Smooth muscle cell (in vitro differentiated cells): Measurements from ENCODE around the gene TRAF1. TPM values are rescaled to one million over a fixed set of nuclear protein-coding genes. Genes with fewer than 3 reads are reported as not detected.

ENCODE experiments used
- DNase-seq: peaks from one replicate; lab custom pipeline; 2025; ENCODE audit not compliant: unreplicated experiment; lab: John Stamatoyannopoulos, UW
- H2AFZ ChIP-seq: fragments of 200-600 bp; sonication (generic); 2 replicates; pipeline ENCODE4 v1.6.0; 2016; ENCODE audit warnings: antibody characterized with exemption, low read depth, mild to moderate bottlenecking
- H3F3A ChIP-seq: fragments of 200-600 bp; sonication (generic); 2 replicates; pipeline ENCODE4 v1.6.0; 2017; ENCODE audit warnings: antibody characterized with exemption, low read depth
- H3K27ac ChIP-seq: fragments of 200-600 bp; sonication (generic); 2 replicates; pipeline ENCODE4 v1.5.1; 2016; ENCODE audit warnings: low read depth, mild to moderate bottlenecking
- H3K27me3 ChIP-seq: fragments of 200-600 bp; sonication (generic); 2 replicates; pipeline ENCODE4 v1.6.1; 2016; ENCODE audit warnings: low read depth, mild to moderate bottlenecking
- H3K36me3 ChIP-seq: fragments of 200-600 bp; sonication (generic); 2 replicates; pipeline ENCODE4 v1.5.1; 2016; ENCODE audit warnings: low read depth
- H3K4me1 ChIP-seq: fragments of 200-600 bp; sonication (generic); 2 replicates; pipeline ENCODE4 v1.5.1; 2016; ENCODE audit warnings: low read depth
- H3K4me2 ChIP-seq: fragments of 200-600 bp; sonication (generic); 2 replicates; pipeline ENCODE4 v1.6.0; 2016; ENCODE audit warnings: mild to moderate bottlenecking
- H3K4me3 ChIP-seq: fragments of 200-600 bp; sonication (generic); 2 replicates; pipeline ENCODE4 v1.5.1; 2016; ENCODE audit warnings: mild to moderate bottlenecking
- H3K79me2 ChIP-seq: fragments of 200-600 bp; sonication (generic); 2 replicates; pipeline ENCODE4 v1.6.0; 2016; ENCODE audit warnings: low read depth, mild to moderate bottlenecking
- H3K9ac ChIP-seq: fragments of 200-600 bp; sonication (generic); 2 replicates; pipeline ENCODE4 v1.6.0; 2016; ENCODE audit warnings: low read depth
- H3K9me3 ChIP-seq: fragments of 200-600 bp; sonication (generic); replicated peaks from 2 replicates; pipeline ENCODE4 v1.5.1; 2016; ENCODE audit warnings: low read depth
- H4K20me1 ChIP-seq: fragments of 200-600 bp; sonication (generic); 2 replicates; pipeline ENCODE4 v1.6.0; 2016; ENCODE audit warnings: low read depth
- WGBS: methylation state at CpG from one replicate; pipeline ENCODE4 v1.1.7; 2016; ENCODE audit warnings: low lambda C conversion rate; 5-methylcytosine and 5-hydroxymethylcytosine counted together
- polyA plus RNA-seq: library from polyadenylated mRNA; unstranded; fragments of >200 nt; fragmentation: Nextera tagmentation; extraction: Ambion mirVana; gene quantifications from 2 replicates; pipeline ENCODE4 v1.2.1, GENCODE V29; 2016
- total RNA-seq: library from RNA; depleted of rRNA; stranded (reverse); fragments of >200 nt; gene quantifications from 2 replicates; pipeline ENCODE4 v1.2.3, GENCODE V29; 2014
- TF ChIP-seq, protein P1 (sequence below): fragments of 200-600 bp; sonication (generic); IDR thresholded peaks from 2 replicates; pipeline ENCODE4 v1.5.1; 2017; ENCODE audit warnings: borderline replicate concordance, mild to moderate bottlenecking, antibody characterized with exemption; ENCODE audit not compliant: insufficient read depth, poor library complexity, severe bottlenecking

The TRAF1 gene
- total and polyA plus RNA-seq, 2 experiments from 2014 or later: 2.9 to 5.4 TPM

DNA sequence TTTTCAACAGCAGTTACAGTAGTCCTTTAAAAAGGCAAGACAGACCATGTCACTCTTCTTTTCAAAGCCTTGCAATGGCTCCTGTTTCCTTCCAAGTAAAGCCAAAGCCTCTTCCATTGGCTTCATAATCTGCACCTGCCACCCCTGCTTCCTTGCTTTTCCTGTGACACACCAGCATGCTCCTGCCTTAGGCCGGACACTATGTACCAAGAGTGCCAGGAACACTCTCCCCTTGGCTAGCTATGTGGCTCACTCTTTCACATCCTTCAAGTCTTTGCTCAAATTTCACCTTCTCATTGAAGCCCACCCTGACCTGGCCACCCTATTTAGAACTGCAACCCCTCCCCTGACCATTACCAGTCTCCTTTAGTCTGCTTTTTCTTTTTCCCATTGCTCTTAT lies 22.2 kb upstream of the TRAF1 start:
- no peaks in the 10 kb centered on the region for H4K20me1 ChIP-seq
- TF ChIP-seq, protein P1, sequence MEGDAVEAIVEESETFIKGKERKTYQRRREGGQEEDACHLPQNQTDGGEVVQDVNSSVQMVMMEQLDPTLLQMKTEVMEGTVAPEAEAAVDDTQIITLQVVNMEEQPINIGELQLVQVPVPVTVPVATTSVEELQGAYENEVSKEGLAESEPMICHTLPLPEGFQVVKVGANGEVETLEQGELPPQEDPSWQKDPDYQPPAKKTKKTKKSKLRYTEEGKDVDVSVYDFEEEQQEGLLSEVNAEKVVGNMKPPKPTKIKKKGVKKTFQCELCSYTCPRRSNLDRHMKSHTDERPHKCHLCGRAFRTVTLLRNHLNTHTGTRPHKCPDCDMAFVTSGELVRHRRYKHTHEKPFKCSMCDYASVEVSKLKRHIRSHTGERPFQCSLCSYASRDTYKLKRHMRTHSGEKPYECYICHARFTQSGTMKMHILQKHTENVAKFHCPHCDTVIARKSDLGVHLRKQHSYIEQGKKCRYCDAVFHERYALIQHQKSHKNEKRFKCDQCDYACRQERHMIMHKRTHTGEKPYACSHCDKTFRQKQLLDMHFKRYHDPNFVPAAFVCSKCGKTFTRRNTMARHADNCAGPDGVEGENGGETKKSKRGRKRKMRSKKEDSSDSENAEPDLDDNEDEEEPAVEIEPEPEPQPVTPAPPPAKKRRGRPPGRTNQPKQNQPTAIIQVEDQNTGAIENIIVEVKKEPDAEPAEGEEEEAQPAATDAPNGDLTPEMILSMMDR: no peak
- no peak overlapping the region for H2AFZ ChIP-seq
- no peaks in the 10 kb centered on the region for H3K79me2 ChIP-seq
- DNase-seq: no peak
- H3K9me3 ChIP-seq: no peaks in the 10 kb centered on the region
- no peaks in the 10 kb centered on the region for H3K36me3 ChIP-seq
- H3K4me1 ChIP-seq: no peaks in the 10 kb centered on the region
- no peak overlapping the region for H3K4me3 ChIP-seq
- no peaks in the 10 kb centered on the region for H3F3A ChIP-seq
- WGBS: 96% methylated on average over 1 of the region's 1 CpG
- H3K9ac ChIP-seq: no peak overlapping the region
- no peaks in the 10 kb centered on the region for H3K27me3 ChIP-seq
- no peak overlapping the region for H3K4me2 ChIP-seq
- no peak overlapping the region for H3K27ac ChIP-seq

DNA sequence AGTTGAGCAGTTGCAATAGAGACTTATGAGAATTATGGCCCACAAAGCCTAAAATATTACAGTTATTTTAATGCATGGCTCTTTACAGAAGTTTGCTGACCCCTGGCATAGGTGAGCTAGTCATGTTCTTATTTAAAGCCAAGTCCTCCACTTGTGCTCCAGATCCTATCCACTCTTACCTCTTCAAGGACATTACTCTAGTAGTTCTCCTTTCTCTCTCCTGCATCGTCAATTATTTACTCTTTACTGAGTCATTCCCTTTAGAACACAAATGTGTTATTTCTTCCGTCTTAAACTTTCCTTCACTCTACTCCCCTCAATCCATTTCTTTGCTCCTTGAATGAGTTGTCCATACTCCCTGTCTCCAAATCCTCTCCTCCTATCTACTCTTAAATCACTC lies 20.6 kb upstream of the TRAF1 start:
- TF ChIP-seq, protein P1: no peak
- 96% methylated on average over 2 of the region's 2 CpGs for WGBS
- no peaks in the 10 kb centered on the region for H3K79me2 ChIP-seq
- H4K20me1 ChIP-seq: no peaks in the 10 kb centered on the region
- no peak overlapping the region for H2AFZ ChIP-seq
- no peak for DNase-seq
- H3F3A ChIP-seq: no peaks in the 10 kb centered on the region
- H3K27me3 ChIP-seq: no peaks in the 10 kb centered on the region
- H3K36me3 ChIP-seq: no peaks in the 10 kb centered on the region
- no peaks in the 10 kb centered on the region for H3K4me1 ChIP-seq
- H3K9me3 ChIP-seq: no peaks in the 10 kb centered on the region
- no peak overlapping the region for H3K9ac ChIP-seq
- no peak overlapping the region for H3K4me2 ChIP-seq
- no peak overlapping the region for H3K27ac ChIP-seq
- no peak overlapping the region for H3K4me3 ChIP-seq

DNA sequence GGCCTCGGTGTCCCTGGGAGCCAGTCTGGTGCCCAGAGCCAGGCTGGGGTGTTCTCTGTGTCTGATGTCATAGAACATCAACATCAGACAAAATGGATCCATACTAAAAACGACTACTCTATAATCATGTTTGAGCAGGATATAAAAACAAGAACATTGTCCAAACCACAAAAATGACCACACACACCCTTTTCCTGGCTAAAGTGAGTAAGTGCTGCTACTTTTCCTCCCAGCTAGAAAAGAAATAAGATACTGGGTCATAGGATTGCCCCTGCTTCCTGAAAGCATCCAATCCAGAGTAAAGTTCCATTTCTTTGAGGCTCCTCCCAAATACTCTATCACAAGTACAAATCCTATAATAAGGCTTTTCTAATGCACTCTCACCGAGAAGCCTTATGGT lies 19.7 kb upstream of the TRAF1 start:
- Histone ChIP-seq H3K4me3 (no peak overlapping the region), H4K20me1 (no peaks in the 10 kb centered on the region), H3K36me3 (no peaks in the 10 kb centered on the region), H3K9me3 (no peaks in the 10 kb centered on the region), H3K9ac (no peak overlapping the region), H3K27ac (no peak overlapping the region), H3K27me3 (no peaks in the 10 kb centered on the region), H3F3A (no peaks in the 10 kb centered on the region), H3K79me2 (no peaks in the 10 kb centered on the region), H3K4me1 (peaks cover 4% of the 10 kb centered on the region), H2AFZ (no peak overlapping the region), H3K4me2 (no peak overlapping the region)
- 73% methylated on average over 3 of the region's 3 CpGs for WGBS
- DNase-seq: no peak
- TF ChIP-seq, protein P1: no peak

DNA sequence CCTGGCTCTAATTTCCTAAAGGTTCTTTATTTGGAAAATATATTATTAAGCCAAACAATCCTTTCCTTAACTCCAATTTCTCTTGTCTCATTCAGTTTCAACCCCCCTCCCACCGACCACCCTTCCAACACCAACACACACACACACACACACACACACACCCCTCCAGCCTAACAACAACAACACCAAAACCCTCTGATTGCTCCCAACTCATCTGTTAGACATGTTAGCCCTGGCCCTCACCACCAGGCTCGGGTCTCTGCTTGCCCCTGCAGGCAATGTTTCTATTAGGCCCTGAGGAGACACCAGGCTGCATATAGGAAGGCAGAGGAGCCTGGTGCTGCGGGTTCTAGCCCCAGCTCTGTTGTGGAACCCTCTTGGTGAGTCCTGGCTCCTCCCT lies 18.4 kb upstream of the TRAF1 start:
- DNase-seq: no peak
- WGBS: 76% methylated on average over 3 of the region's 3 CpGs
- H3K27me3 ChIP-seq: no peaks in the 10 kb centered on the region
- TF ChIP-seq, protein P1: no peak
- peaks cover 6% of the 10 kb centered on the region for H3K4me1 ChIP-seq
- H3F3A ChIP-seq: no peaks in the 10 kb centered on the region
- no peak overlapping the region for H3K4me3 ChIP-seq
- no peak overlapping the region for H3K27ac ChIP-seq
- H3K79me2 ChIP-seq: no peaks in the 10 kb centered on the region
- no peak overlapping the region for H3K4me2 ChIP-seq
- no peak overlapping the region for H3K9ac ChIP-seq
- H3K9me3 ChIP-seq: no peaks in the 10 kb centered on the region
- H3K36me3 ChIP-seq: no peaks in the 10 kb centered on the region
- H4K20me1 ChIP-seq: no peaks in the 10 kb centered on the region
- H2AFZ ChIP-seq: no peak overlapping the region
